Endothelial cell of umbilical vein (primary cell): ENCODE measurements around the gene LRCH3. TPM values are rescaled to one million over a fixed set of nuclear protein-coding genes. Genes with fewer than 3 reads are reported as not detected.

Experiments
- BruUV-seq: library from RNA; stranded (reverse); fragments of 400-500 nt; replicated peaks from 2 replicates; lab custom pipeline; 2021; lab: Mats Ljungman, UMichigan
- CTCF ChIA-PET: fragments of 300-600, 350-600 bp; sonication (Branson Sonifier 250); formaldehyde crosslinking; loops from one replicate; lab custom pipeline; 2021; ENCODE audit warnings: antibody characterized with exemption, inconsistent platforms; lab: Charles Lee
- POLR2A ChIA-PET: fragments of 300-600, 350-600 bp; sonication (Branson Sonifier 250); formaldehyde crosslinking; loops from one replicate; lab custom pipeline; 2021; ENCODE audit warnings: antibody characterized with exemption, inconsistent platforms; lab: Charles Lee
- DNase-seq: peaks from one replicate; pipeline ENCODE4 v3.0.0-alpha.2; 2011; ENCODE audit warnings: low read depth, low spot score
- FAIRE-seq: peaks from 2 replicates; lab custom pipeline; 2011; peaks lifted over from hg19 to GRCh38; lab: Jason Lieb, UNC
- H2AFZ ChIP-seq: 2 replicates; pipeline ENCODE4 v1.6.0; 2012; ENCODE audit warnings: low read depth, low read length, control low read depth, inconsistent platforms
- H3K27ac ChIP-seq: 2 replicates; pipeline ENCODE4 v1.5.1; 2011; ENCODE audit warnings: low read depth, mild to moderate bottlenecking, control low read depth, low read length, moderate library complexity; ENCODE audit not compliant: insufficient read depth
- H3K27me3 ChIP-seq, 2 experiments: 2 replicates each; pipeline versions ENCODE4 v1.6.0 to v1.6.1; 2011; ENCODE audit warnings: low read length in 2 of 2, mixed read lengths in 1 of 2; ENCODE audit not compliant: control insufficient read depth in 2 of 2, insufficient read depth in 2 of 2
- H3K36me3 ChIP-seq, 2 experiments: 2 replicates in 1 of 2; 3 replicates in 1 of 2; pipeline ENCODE4 v1.5.1; 2011; ENCODE audit warnings: low read length in 2 of 2, mild to moderate bottlenecking in 1 of 2, moderate library complexity in 1 of 2; ENCODE audit not compliant: control insufficient read depth in 2 of 2, insufficient read depth in 2 of 2; ENCODE audit errors: extremely low read depth in 1 of 2
- H3K4me1 ChIP-seq: 3 replicates; pipeline ENCODE4 v1.5.1; 2011; ENCODE audit warnings: mild to moderate bottlenecking, low read length; ENCODE audit not compliant: control insufficient read depth, insufficient read depth; ENCODE audit errors: extremely low read depth
- H3K4me2 ChIP-seq: 2 replicates; pipeline ENCODE4 v1.6.1; 2011; ENCODE audit warnings: low read length, control low read depth, mixed read lengths; ENCODE audit not compliant: insufficient read depth
- H3K4me3 ChIP-seq, 3 experiments: fragments of 200-600 bp in 1 of 3; sonication (generic), shearing (Covaris generic) in 1 of 3; replicated peaks in 1 of 3; 2 replicates each; pipeline ENCODE4 v1.5.1; 2011 to 2016; ENCODE audit warnings: control low read depth in 3 of 3, low read length in 3 of 3, mild to moderate bottlenecking in 2 of 3, inconsistent platforms in 1 of 3, low read depth in 1 of 3, moderate library complexity in 1 of 3; ENCODE audit not compliant: insufficient read depth in 1 of 3
- H3K79me2 ChIP-seq: 2 replicates; pipeline ENCODE4 v1.6.0; 2012; ENCODE audit warnings: low read length, inconsistent platforms; ENCODE audit not compliant: control insufficient read depth, insufficient read depth
- H3K9ac ChIP-seq: replicated peaks from 2 replicates; pipeline ENCODE3; 2011; ENCODE audit warnings: low read length, control low read depth; ENCODE audit not compliant: insufficient read depth; ENCODE audit errors: extremely low read depth
- H3K9me1 ChIP-seq: replicated peaks from 3 replicates; pipeline ENCODE4 v1.6.0; 2011; ENCODE audit warnings: mild to moderate bottlenecking, low read length; ENCODE audit not compliant: control insufficient read depth, insufficient read depth; ENCODE audit errors: extremely low read depth
- H3K9me3 ChIP-seq: replicated peaks from 2 replicates; pipeline ENCODE4 v1.5.1; 2012; ENCODE audit warnings: low read length, inconsistent platforms; ENCODE audit not compliant: control insufficient read depth, insufficient read depth
- H4K20me1 ChIP-seq: replicated peaks from 2 replicates; pipeline ENCODE3; 2011; ENCODE audit warnings: mild to moderate bottlenecking, low read length; ENCODE audit not compliant: control insufficient read depth, insufficient read depth; ENCODE audit errors: extremely low read depth
- CTCF ChIP-seq, 2 donors: IDR thresholded peaks; 1 replicate in 1 of 2; 2 replicates in 1 of 2; pipeline ENCODE4 v1.5.1; 2011; ENCODE audit warnings: low read length in 2 of 2, mild to moderate bottlenecking in 2 of 2, moderate library complexity in 2 of 2, control low read depth in 1 of 2, inconsistent platforms in 1 of 2, low read depth in 1 of 2; ENCODE audit not compliant: insufficient read depth in 1 of 2; ENCODE audit errors: extremely low read depth in 1 of 2
- EZH2 ChIP-seq: IDR thresholded peaks from 2 replicates; pipeline ENCODE4 v1.6.1; 2012; ENCODE audit warnings: borderline replicate concordance, low read depth, mild to moderate bottlenecking, moderate library complexity, low read length, inconsistent platforms; ENCODE audit not compliant: severe bottlenecking
- FOS ChIP-seq: IDR thresholded peaks from 2 replicates; pipeline ENCODE4 v1.6.1; 2011; ENCODE audit warnings: mild to moderate bottlenecking, low read length, moderate library complexity, borderline replicate concordance; ENCODE audit not compliant: insufficient read depth
- GATA2 ChIP-seq: IDR thresholded peaks from 2 replicates; pipeline ENCODE4 v1.7.0; 2011; ENCODE audit warnings: low read depth, mild to moderate bottlenecking, moderate library complexity, mixed read lengths, low read length; ENCODE audit not compliant: insufficient read length, insufficient read depth
- JUN ChIP-seq: IDR thresholded peaks from 2 replicates; pipeline ENCODE4 v1.6.1; 2011; ENCODE audit warnings: borderline replicate concordance, low read depth; ENCODE audit not compliant: insufficient read length, insufficient read depth
- MAX ChIP-seq: IDR thresholded peaks from 2 replicates; pipeline ENCODE4 v1.6.1; 2011; ENCODE audit not compliant: insufficient read depth, insufficient read length
- MYC ChIP-seq: IDR thresholded peaks from one replicate; pipeline ENCODE4 v1.6.1; 2011; ENCODE audit warnings: mild to moderate bottlenecking, low read depth, low read length
- POLR2A ChIP-seq: IDR thresholded peaks from 2 replicates; pipeline ENCODE4 v1.6.1; 2012; ENCODE audit warnings: low read depth, mild to moderate bottlenecking, control low read depth, low read length
- POLR2AphosphoS5 ChIP-seq: IDR thresholded peaks from 2 replicates; pipeline ENCODE4 v1.6.1; 2012; ENCODE audit warnings: low read depth, mild to moderate bottlenecking, control low read depth, low read length, moderate library complexity; ENCODE audit not compliant: insufficient read depth
- dilution Hi-C: fragments of 300-500 bp; cut with MboI; formaldehyde crosslinking; loops from one replicate; pipeline ENCODE4 v1.15.0; 2019; ENCODE audit warnings: low sequenced_read_pairs; ENCODE audit not compliant: extremely low pct_ligation_motif_present
- intact Hi-C: fragments of 100-400 bp; cut with micrococcal nuclease; formaldehyde crosslinking; loops from one replicate; pipeline ENCODE4 v1.10.0; 2022
- polyA plus RNA-seq, 4 experiments: library from polyadenylated mRNA; depleted of rRNA in 3 of 4; stranded (reverse) in 3 of 4; unstranded in 1 of 4; fragments of >200 nt; gene quantifications; 2 replicates each; pipeline versions ENCODE4 v1.2.1 to v1.2.3, GENCODE V29; 2011 to 2012; ENCODE audit warnings: missing spikeins in 1 of 4
- total RNA-seq: library from RNA; stranded (reverse); gene quantifications from 2 replicates; pipeline ENCODE4 v1.2.3, GENCODE V29; 2021

The LRCH3 gene
- total and polyA plus RNA-seq, 2 donors (not counting 3 experiments of a cell fraction or from before 2014, with no cell fraction given), result 43.9 to 60.3 TPM

- Histone ChIP-seq H3K4me3 (no peak overlapping the region), H3K9ac (no peak overlapping the region), H3K9me3 (no peaks in the 10 kb centered on the region), H3K4me1 (no peaks in the 10 kb centered on the region), H2AFZ (no peak overlapping the region), H3K27ac (no peak overlapping the region), H3K27me3 (no peaks in the 10 kb centered on the region), H3K36me3 (no peaks in the 10 kb centered on the region), H4K20me1 (no peaks in the 10 kb centered on the region), H3K4me2 (no peak overlapping the region), H3K79me2 (no peaks in the 10 kb centered on the region), H3K9me1 (no peaks in the 10 kb centered on the region)
- ChIA-PET CTCF (no interaction called here), POLR2A (no interaction called here)
- TF ChIP-seq CTCF (IDR thresholded peaks at IDR 0.05; ENCODE audit: extremely low read depth in 1 of 2, insufficient read depth in 1 of 2, low read depth in 1 of 2, low read length in 2 of 2) (no peak), POLR2A (no peak), EZH2 (no peak), MYC (no peak), POLR2AphosphoS5 (no peak), MAX (no peak), JUN (no peak), FOS (no peak), GATA2 (no peak)
- FAIRE-seq, result no peak
- intact Hi-C loops (no loop called here), dilution Hi-C loops (no loop called here)
- no peak for DNase-seq
- no TSS peak for BruUV-seq
Observed at GRCh38 chr3:197899833-197900478, 108.9 kb downstream of the LRCH3 start.
